ENCODE measurements around the gene PTPN6. TPM values are rescaled to one million over a fixed set of nuclear protein-coding genes. Genes with fewer than 3 reads are reported as not detected.

PTPN6 gene
- total and polyA plus RNA-seq, 2 of the 13 experiments (the other 11 are each of a cell fraction or from before 2014, with no cell fraction given), result 10.5 to 10.6 TPM

- no peak for TF ChIP-seq ZSCAN5A (CRISPR knock-in tag; IDR thresholded peaks at IDR 0.05; ENCODE audit: borderline replicate concordance)
- no peak for TF ChIP-seq FOXK1 (CRISPR knock-in tag; IDR thresholded peaks at IDR 0.05; ENCODE audit: borderline replicate concordance, low read depth)
- no peak for TF ChIP-seq ZNF589 (CRISPR knock-in tag; conservative IDR thresholded peaks at IDR 0.05)
- TF ChIP-seq ZBTB38 (CRISPR knock-in tag; IDR thresholded peaks at IDR 0.05), result no peak
- TF ChIP-seq NAIF1 (CRISPR knock-in tag; IDR thresholded peaks at IDR 0.05; ENCODE audit: borderline replicate concordance), result no peak
- no peak for TF ChIP-seq SMC3 (IDR thresholded peaks at IDR 0.05; ENCODE audit: low read length)
- no peak for TF ChIP-seq ZNF792 (CRISPR knock-in tag; IDR thresholded peaks at IDR 0.05)
- TF ChIP-seq, protein P1, sequence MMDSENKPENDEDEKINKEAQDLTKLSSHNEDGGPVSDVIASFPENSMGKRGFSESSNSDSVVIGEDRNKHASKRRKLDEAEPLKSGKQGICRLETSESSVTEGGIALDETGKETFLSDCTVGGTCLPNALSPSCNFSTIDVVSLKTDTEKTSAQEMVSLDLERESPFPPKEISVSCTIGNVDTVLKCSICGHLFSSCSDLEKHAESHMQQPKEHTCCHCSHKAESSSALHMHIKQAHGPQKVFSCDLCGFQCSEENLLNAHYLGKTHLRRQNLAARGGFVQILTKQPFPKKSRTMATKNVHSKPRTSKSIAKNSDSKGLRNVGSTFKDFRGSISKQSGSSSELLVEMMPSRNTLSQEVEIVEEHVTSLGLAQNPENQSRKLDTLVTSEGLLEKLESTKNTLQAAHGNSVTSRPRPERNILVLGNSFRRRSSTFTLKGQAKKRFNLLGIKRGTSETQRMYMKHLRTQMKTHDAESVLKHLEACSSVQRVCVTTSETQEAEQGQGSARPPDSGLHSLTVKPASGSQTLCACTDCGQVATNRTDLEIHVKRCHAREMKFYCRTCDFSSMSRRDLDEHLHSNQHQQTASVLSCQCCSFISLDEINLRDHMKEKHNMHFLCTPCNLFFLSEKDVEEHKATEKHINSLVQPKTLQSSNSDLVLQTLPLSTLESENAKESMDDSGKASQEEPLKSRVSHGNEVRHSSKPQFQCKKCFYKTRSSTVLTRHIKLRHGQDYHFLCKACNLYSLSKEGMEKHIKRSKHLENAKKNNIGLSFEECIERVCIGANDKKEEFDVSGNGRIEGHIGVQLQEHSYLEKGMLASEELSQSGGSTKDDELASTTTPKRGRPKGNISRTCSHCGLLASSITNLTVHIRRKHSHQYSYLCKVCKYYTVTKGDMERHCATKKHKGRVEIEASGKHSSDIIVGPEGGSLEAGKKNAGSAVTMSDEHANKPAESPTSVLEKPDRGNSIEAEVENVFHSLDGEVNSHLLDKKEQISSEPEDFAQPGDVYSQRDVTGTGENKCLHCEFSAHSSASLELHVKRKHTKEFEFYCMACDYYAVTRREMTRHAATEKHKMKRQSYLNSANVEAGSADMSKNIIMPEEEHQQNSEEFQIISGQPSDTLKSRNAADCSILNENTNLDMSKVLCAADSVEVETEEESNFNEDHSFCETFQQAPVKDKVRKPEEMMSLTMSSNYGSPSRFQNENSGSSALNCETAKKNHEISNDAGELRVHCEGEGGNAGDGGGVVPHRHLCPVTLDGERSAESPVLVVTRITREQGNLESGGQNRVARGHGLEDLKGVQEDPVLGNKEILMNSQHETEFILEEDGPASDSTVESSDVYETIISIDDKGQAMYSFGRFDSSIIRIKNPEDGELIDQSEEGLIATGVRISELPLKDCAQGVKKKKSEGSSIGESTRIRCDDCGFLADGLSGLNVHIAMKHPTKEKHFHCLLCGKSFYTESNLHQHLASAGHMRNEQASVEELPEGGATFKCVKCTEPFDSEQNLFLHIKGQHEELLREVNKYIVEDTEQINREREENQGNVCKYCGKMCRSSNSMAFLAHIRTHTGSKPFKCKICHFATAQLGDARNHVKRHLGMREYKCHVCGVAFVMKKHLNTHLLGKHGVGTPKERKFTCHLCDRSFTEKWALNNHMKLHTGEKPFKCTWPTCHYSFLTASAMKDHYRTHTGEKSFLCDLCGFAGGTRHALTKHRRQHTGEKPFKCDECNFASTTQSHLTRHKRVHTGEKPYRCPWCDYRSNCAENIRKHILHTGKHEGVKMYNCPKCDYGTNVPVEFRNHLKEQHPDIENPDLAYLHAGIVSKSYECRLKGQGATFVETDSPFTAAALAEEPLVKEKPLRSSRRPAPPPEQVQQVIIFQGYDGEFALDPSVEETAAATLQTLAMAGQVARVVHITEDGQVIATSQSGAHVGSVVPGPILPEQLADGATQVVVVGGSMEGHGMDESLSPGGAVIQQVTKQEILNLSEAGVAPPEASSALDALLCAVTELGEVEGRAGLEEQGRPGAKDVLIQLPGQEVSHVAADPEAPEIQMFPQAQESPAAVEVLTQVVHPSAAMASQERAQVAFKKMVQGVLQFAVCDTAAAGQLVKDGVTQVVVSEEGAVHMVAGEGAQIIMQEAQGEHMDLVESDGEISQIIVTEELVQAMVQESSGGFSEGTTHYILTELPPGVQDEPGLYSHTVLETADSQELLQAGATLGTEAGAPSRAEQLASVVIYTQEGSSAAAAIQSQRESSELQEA (CRISPR knock-in tag; IDR thresholded peaks at IDR 0.05; ENCODE audit: not compliant biosample characterization), result no peak
These were observed 18.4 kb upstream of the PTPN6 start (continued) for GRCh38 chr12:6932766-6933165.
